GM19035 (cell line): ENCODE data around the gene CD1E.
"Not testable (repeated sequence)": the region's sequence is repeated elsewhere in the genome, so short reads cannot be mapped to it uniquely, and the experiment has no call there.

Experiments used
- ATAC-seq: cut with Tn5 transposase; IDR thresholded peaks from one replicate; pipeline ENCODE4 v1.9.1; 2021; ENCODE audit not compliant: unreplicated experiment

The CD1E gene

DNA sequence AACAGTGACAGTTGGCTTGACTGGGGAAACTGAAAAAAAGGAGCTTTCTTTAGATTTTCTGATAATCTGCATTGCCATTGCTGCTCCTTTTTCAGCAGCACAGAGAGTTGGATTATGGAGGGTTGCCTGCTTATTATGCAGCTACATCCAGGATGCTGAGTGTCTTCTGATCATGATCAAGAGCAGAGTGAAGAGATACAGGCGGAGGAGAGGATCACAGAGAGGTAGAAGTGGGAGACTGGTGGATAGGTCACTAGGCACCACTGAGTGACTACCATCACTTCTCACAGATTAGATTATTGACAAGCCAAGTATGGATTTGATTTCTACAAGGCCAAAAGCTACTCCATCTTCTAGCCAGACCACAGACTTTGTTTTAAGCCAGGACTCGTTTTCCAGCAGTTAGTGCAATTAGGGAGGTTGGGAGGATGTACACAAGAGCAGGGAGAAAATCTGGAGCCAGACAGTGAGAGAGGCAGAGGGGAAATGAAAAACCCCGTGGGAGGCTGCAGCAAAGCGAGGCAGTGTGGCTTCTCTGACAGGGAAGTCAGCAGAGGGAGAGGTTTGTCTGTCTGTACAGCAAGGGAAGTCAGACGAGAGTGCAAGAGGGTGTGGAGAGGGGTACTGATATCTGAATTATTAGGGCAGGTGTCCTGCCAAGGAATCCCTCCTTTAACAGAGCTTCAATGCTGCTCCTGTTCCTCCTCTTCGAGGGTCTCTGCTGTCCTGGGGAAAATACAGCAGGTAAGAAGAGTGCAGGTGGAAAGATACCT is at the start of gene CD1E:
TSS of gene CD1E (plus strand) at position 592 of the 773 bp plus-strand sequence. CDS start at position 687, 95 bp downstream.
- no peak for ATAC-seq

DNA sequence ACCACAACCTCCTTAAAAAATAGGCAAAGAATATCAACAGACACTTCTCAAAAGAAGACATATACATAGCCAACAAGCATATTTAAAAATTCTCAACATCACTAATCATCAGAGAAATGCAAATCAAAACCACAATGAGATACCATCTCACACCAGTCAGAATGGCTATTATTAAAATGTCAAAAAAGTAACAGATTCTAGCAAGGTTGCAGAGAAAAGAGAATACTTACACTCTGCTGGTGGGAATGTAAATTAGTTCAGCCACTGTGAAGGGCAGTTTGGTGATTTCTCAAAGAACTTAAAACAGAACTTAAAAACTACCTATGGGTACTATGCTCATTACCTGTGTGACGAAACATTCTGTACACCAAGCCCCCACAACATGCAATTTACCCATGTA is 43.1 kb upstream of the CD1E start:
- peak; percentile 55 for ATAC-seq

DNA sequence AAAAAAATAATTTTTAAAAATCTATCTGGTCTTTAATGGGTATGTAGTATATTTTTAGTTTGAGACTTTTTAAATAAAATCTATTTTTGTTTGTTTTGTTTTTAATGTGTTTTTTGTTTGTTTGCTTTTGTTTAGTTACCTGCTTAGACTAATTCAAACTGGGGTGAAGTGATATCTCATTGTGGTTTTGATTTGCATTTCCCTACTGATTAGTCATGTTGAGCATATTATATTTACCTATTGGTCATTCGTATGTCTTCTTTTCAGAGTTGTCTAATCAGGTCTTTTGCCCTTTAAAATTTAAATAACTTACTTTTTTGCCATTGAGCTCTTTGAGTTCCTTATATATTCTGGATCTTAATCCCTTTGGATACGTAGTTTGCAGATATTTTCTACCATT is 42.6 kb upstream of the CD1E start:
- no peak for ATAC-seq

DNA sequence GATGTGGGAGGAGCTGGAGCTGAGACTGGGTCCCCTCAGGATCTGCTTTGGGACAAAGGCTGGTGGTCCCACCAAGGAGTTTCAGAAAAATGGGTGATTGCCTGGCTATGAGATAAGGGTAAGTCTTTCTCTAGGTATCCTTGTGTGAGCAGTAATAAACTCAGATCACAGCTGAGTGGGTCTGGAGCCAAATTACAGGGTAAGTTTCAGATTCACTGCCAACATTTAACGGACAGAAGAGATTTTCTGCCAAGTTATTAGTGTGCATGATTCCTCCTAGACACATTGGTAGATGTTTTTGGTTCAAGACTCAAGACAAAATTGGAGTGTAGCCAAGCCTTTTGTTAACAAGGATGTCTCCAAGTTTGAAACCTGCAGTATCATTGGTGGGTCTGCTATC is 29.8 kb upstream of the CD1E start:
- ATAC-seq = no peak

DNA sequence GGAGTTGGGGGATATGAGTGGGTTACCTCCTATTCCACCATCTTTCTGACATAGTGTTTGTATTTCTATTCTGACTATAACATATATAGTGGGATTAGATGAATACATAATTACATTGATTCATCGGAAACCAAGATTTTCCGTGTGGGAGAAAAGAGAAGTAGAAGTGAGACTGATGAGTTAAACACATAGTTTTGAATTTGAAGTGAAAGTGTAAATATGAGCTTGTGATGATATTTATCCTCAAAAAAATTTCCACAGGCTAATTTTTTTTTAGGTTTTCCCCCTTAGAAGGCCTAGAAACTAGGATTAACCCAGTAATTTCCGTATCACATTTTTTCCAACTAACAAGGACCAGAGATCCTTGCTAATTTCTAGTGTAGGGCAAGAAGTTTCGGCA is 29.3 kb upstream of the CD1E start:
- no peak for ATAC-seq

DNA sequence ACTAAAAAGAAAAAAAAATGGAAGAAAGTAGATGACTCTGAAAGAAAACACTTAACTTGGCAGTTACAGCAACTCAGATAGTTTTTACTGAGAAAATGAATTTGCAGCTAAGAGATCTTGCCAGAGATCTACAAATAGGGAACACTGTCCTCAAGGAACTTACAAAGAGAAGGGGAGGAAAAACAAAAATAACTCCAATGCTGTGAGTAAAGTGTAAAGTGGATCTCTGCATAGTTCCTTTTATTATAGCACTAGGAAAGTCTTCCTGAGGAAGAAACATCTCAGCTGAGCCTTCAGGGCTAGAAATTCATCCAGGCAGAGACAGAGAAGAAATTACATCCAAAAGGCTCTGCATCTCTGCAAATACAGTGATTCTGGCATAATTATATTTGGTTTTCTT is 26.2 kb upstream of the CD1E start:
- no peak for ATAC-seq

DNA sequence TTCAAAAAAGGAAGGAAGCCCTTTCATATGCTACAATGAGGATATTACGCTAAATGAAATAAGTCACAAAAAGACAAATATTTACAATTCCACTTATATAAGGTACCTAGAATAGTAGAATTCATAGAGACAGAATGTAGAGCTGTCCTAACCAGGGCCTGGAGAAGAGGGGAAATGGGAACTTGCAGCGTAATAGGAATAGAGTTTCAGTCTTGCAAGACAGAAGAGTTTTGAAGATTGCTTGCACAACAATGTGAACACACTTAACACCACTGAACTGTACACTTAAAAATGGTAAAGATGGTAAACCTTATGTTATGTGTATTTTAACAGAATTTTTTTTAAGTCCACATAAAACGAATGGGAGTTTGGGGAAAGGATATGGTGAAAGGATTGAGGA is 25.3 kb upstream of the CD1E start:
- ATAC-seq = no peak

DNA sequence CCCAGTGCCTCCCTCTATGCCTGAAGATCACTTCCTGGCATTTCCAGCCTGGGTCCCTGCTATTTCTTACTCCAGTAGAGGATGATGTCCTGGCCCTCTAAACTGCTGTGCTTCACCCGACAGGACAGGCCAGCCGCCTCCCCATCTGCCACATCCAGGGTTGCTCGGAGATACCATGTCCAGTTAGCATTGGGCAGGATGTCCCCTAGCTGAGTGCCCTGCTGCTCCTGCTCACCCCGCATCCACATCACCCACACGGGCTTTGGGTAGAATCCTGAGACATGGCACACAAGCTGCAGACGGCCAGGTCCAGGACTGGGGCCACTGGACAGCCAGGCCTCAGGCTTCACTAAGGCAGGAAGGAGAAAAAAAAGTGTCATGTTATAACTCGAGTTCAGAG is 24.4 kb upstream of the CD1E start:
- ATAC-seq = no peak

DNA sequence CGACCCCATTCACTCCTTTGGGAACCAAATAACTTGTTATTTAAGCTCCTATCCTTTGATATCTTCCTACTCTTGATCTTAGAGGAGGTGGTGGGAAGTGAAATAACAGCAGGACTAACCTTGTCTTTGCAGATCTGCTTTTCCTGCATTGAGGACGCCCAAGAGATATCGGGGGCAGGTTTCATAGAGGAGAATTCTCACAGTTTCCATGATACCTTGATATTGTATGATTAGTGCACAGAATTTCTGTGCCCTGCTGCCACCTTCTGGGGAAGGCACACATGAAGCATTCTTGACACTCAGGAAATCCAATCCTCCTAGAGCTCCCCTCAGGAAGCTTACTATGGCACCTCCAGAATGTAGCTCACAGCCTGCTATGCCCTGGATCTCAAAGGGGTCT is 24.0 kb upstream of the CD1E start:
- no peak for ATAC-seq

DNA sequence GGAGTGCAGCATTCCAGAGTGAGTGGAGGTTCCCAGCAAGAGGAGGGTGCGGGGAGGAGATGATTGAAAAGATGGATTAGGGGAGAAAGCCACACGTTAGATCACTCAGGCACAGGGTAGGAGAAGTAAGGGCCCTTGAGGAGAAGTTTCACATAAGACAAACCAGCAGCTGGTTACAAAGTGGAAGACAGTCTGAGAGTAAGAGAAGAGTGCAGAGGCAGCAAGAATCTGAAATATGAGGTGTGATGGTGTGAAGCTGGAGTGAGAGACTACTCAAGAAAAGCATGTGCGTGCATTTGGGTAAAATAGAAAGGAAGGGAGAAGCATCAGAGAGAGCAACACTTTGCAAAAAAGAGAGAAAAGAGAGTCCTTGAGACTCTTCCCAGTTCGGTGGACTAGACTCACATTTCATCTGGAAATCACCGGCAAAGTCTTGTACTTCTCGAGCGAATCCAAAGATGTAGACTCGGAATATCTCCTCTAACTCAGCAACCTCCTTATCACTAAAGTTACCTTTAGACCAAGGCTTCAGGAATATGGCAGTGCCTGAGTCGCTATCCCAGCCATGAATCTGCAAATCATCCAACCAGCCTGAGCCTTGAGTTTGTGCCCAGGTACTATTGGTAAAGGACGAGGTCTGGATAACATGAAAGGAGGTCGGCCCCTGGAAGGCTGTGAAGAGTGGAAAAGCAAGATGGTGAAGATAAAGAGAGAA is 23.1 kb upstream of the CD1E start:
- no peak for ATAC-seq

DNA sequence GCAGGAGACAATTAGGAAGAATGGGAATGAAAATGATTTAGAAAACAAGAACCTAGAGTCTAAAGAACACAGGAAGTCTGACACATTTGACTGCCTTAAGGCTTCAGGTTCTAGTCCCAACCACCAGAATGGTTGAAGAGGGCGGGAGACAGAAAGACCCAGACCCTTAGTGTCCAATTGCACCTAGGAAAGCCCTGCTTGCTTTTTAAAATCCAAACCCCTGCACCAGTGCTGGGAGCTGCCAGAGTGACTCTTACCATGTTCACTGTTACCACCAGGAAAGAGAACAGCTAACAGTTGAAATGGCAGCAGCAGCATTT is 22.6 kb upstream of the CD1E start:
- ATAC-seq = no peak

DNA sequence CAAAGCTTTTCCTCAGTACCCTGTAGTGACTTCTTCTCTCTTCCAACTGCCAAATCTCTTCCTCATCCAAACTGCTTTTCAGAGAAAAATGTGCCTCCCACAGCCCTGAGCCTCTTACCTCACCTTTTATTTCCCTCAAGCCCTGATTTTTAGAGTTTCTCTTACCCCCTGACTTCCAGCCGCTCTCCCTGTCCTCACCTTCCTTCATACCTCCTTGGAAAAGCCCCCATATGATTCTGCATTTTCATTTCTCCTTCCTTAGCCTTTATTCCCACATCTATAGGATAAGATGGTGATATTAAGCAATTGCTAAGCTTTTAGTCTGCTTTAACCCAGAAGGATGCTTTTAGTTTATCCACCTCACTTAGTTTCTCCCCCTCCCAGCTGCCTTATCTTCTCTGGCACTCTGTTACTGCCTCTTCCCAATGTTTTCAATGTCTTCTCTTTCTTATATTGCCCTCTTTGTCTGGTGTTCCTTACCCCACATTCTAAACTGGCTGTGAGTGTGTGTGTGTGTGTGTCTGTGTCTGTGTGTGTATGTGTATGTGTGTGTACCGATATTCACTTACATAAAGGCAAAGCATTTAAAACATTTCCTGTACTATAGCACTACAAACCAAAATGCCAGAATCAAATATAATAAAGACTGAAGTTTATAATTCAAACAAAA is 22.1 kb upstream of the CD1E start, which contains the start of gene CD1B:
TSS of gene CD1B (minus strand) at position 51 of the 670 bp plus-strand sequence. CDS start 108 bp downstream, outside the sequence.
- no peak for ATAC-seq

DNA sequence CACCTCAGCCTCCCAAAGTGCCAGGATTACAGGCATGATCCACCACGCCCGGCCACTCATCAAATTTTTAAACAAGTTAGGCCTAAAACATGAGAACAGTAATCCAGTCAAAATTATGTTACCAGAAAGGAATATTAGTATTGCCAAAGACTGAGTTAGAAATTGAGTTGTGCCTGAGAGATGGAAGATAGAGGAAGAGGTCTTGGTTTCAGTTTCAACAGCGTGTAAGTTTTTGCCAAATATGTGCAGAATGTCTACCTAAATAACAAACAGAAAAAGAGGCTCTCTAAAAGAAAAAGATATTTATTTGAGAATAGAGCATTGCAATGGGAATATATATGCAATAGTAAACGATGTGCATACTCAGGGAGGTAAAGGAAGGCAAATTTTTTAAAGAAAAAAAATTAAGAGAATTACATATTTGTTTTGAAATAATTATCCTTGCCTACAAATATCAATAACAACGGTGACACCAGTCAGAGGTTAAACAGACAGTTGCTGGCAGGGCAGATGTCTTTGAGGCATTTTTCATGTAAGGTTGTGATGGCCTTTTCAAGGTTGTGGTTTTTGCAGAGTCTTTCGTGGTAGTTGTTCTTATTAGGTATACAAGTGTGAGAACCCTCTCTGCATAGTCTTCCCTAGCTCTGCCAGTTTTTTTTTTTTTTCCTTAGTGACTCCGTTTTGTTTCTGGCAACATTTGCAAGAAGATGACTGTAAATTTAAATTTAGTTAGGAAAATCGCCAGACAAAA is 20.1 kb upstream of the CD1E start:
- ATAC-seq = no peak

DNA sequence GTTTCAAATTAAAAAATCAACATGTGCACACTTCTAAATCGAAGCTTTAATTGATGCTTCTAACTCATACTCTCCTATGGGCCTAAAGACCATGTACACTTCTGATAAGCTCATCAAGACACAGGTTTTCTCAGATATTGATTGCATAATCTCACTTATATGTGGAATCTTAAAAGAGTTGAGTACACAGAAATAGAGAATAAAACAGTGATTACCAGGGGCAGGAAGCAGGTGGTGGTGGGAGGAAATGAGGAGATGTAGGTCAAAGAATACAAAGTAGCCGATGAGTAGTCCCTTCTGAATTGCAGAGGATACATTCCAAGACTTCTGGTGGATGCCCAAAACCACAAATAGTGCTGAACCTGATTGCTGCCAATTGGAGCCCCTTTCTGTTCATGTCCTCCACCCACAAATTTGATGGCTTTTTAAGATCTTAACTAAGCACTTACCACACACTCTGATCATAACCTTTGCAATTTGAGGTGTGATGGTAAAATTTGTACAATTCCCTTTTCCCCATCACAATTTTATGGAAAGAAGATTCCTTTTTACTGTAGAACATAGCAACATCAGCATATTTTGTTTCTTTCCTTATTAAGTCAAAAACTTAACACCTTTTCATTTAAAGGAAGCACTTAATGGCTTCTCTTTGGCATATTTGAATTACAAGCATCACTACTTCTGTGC is 19.0 kb upstream of the CD1E start:
- no peak for ATAC-seq

DNA sequence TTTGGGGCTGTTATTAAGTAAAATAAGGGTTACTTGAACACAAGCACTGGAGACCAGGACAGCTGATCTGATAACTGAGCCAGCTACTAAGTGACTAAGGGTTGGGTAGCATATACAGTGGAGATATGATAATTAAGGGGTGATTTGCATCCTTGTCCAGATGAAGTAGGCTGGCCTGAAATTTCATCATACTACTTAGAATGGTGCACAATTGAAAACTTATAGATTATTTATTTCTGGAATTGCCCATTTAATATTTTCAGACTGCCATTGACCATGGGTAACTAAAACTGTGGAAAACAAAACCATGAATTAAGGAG is 18.5 kb upstream of the CD1E start:
- no peak for ATAC-seq

DNA sequence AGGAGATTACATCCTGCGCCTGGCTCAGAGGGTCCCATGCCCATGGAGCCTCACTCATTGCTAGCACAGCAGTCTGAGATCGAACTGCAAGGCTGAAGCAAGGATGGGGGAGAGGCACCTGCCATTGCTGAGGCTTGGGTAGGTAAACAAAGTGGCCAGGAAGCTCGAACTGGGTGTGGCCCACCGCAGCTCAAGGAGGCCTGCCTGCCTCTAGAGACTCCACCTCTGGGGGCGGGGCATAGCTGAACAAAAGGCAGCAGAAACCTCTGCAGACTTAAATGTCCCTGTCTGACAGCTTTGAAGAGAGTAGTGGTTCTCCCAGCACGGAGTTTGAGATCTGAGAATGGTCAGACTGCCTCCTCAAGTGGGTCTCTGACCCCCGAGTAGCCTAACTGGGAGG is 17.3 kb upstream of the CD1E start:
- ATAC-seq = not testable (repeated sequence)

DNA sequence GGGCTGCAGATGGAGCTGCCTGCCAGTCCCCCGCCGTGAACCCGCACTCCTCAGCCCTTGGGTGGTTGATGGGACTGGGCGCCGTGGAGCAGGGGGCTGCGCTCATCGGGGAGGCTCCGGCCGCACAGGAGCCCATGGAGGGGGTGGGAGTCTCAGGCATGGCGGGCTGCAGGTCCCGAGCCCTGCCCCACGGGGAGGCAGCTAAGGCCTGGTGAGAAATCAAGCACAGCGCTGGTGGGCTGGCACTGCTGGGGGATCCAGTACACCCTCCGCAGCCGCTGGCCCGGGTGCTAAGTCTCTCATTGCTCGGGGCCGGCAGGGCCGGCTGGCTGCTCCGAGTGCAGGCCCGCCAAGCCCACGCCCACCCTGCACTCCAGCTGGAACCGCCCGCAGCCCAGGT is 4.7 kb upstream of the CD1E start:
- ATAC-seq = not testable (repeated sequence)

DNA sequence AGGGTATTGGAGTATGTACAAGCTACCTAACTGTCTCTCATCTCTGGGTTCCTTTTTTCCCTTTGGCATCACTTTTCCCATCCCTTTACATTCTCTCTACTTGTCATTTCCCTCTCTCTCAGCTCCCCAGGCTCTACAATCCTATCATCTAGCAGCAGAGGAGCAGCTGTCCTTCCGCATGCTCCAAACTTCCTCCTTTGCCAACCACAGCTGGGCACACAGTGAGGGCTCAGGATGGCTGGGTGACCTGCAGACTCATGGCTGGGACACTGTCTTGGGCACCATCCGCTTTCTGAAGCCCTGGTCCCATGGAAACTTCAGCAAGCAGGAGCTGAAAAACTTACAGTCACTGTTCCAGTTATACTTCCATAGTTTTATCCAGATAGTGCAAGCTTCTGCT is 561 bp downstream of the CD1E start:
- ATAC-seq = no peak

DNA sequence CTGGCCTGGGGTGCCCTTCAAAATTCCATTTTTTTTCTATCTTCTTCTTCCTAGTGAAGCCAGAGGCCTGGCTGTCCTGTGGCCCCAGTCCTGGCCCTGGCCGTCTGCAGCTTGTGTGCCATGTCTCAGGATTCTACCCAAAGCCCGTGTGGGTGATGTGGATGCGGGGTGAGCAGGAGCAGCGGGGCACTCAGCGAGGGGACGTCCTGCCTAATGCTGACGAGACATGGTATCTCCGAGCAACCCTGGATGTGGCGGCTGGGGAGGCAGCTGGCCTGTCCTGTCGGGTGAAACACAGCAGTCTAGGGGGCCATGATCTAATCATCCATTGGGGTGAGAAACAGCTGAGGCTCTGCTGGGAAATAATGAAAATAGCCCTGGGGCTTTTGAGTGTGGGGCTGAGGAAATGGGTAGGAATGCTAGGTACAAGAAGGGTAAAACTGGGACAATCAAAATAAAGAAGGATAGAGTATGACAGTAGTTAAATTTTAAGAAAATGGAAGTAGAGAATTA is 2.1 kb downstream of the CD1E start:
- no peak for ATAC-seq

DNA sequence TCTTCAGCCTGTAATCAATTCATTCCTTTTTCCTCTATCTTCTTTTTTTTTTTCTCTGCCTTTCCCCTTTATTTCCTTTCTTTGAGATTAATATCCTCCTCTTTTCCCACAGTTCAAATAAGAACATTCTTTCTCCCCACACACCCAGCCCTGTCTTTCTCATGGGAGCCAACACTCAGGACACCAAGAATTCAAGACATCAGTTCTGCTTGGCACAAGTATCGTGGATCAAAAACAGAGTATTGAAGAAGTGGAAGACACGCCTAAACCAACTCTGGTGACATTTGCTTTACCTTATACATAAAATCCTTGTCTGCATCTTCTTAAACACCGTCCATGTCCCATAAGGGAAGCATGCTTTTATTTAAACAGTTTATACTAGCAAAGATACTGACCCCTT is 2.9 kb downstream of the CD1E start:
- ATAC-seq = no peak

DNA sequence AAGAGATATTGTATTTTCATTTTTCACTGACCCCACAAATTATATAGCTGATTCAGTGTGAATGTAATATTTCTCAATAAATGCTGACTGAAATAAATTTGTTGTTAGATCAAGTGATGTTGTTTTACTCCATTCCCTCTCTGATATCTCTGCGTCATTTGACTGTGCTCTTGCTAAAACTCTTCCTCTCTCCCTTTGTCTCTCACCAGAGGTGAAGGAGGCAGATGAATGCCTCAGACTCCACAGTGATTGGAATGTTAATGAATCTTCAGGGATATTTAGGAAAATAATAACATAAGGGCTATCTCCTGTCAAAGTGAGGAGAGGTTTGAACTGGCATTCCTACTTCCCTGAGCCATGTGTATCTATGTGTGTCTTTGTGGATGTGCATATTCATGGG is 3.7 kb downstream of the CD1E start:
- no peak for ATAC-seq
